NCI-H2081 (cell line): ENCODE results near the gene TSPAN1.

Source experiments
- DNase-seq, 2 experiments: peaks; one replicate each; lab custom pipeline; 2025; lab: John Stamatoyannopoulos, UW

The TSPAN1 gene

GRCh38 chr1:46187106-46187869 lies 12.4 kb downstream of the TSPAN1 start:
- peak; percentile 53 to 76 for DNase-seq

GRCh38 chr1:46188295-46189030 lies 13.6 kb downstream of the TSPAN1 start:
- peak in 1 of 2 experiments; percentile 48 for DNase-seq

GRCh38 chr1:46190539-46190938 lies 15.7 kb downstream of the TSPAN1 start:
- DNase-seq = no peak

DNA sequence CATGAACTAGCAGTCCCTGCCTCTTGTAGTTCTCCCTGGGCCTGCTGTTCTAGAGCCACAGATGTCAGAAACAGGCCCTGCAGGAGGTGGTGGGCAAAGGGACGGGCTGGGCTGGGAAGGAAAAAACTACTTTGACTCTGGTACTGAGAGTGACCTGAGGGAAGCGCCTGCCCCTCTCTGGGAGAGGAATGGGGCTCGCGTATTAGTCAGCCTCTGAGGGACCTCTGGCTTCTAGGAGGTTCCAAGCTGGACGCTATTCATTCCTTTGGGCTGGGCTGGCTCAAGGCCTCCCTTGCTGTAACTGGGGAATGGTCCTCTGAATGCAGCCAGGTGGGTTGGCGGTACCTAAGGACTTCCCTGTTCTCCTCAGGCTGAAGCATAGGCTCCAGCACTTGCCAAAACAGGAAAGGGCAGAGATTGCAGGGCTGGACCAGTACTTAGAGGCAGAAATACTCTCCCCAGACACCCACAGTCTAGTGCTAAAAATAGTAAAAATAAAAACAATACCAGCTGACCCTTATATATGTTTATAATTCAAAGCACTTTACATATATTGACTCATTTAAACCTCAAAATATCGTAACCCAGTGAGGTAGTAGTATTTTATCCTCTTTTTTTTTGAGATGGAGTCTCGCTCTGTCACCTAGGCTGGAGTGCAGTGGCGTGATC lies 16.3 kb downstream of the TSPAN1 start:
- no peak for DNase-seq

GRCh38 chr1:46192171-46192570 lies 17.3 kb downstream of the TSPAN1 start:
- DNase-seq = no peak

DNA sequence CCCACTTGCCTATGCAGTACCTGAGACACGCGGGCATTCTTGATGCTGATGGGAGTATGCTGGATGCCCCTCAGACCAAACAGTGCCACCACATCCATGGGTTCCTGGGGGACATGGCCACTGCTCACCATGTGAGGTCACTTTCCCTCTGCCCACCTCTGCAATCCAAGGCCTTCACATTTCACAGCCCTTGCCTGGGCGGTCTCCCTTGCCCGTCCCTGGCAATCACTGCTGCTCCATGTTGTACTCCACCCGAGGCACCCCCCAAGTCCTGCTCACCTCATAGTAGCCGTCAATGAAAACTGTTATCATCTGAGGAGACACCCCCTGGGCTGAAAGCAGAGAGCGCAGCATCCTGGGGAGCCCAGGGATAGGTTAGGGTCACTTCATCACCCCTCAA lies 18.4 kb downstream of the TSPAN1 start:
- no peak for DNase-seq

DNA sequence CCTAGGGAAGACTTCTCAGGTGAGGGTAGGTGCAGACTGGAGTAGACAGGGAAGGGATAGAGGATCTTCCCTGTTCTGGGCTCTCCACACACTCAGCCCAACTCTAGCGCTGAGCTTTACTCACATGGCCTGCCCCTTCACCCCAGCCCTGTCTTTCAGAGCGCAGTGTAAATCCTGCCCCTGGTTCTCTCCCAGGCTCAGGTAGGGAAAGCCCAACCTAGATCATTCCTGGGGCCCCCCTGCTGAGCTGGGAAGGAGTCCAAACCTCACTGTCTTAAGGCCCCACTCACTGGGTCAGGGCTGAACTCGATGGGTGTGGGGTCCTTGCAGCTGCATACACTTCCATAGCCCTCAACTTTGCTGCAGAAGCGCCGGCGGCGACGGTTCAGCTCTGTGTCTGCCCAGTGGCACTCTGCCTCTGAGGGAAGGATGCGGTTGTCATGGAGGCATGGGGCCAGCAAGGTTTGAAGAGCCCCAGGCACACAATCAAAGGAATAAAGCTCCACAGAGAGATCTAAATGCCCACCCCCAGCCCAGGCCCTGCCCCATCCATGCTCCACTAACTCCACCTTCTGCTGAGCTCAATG lies 19.2 kb downstream of the TSPAN1 start:
- DNase-seq = no peak

GRCh38 chr1:46194641-46195193 lies 19.8 kb downstream of the TSPAN1 start:
- DNase-seq = no peak

GRCh38 chr1:46196609-46197008 lies 21.7 kb downstream of the TSPAN1 start:
- no peak for DNase-seq

- no peak for DNase-seq
These were observed 22.7 kb downstream of the TSPAN1 start for GRCh38 chr1:46197560-46197963.

- DNase-seq = peak; percentile 57 to 66
These were observed 23.3 kb downstream of the TSPAN1 start, which contains the start of gene POMGNT1 for GRCh38 chr1:46197964-46198811. TSS of gene POMGNT1 (minus strand) at chr1:46198434. CDS start at chr1:46197821, 613 bp downstream.

GRCh38 chr1:46199233-46199749 lies 24.4 kb downstream of the TSPAN1 start:
- DNase-seq = no peak

DNA sequence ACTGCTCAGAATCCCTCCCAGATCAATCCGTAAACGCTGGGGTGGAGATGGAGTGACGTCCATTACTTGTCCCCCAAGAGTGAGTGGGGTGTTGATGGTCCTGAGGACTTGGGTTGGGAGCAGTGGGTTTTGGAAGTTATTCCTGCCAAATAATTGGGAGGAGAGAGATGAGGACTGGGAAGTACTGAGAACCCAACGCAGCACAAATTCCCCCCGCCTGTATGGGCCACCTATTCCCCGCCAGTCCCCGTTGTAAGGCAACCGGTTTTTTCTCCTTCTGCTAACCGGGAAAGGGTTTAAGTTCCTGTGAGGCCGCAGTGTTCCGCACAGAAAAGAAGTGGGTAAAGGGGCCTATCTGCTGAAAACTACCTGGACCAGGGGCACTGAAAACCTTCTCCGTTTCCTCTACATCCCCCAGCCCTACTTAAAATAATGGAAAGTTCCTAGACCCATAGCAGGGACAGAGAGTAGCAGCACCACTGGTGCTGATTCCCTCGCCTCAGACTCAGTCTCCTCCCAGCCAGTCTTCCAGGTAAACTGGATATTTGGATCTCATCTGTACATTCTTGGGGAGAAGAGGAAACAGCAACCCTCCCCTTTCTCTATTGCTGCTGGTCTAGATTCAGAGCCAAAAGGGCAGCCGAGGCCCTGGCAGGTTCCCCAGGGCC lies 29.0 kb downstream of the TSPAN1 start:
- DNase-seq = no peak

GRCh38 chr1:46204406-46204742 lies 29.5 kb downstream of the TSPAN1 start:
- no peak for DNase-seq

GRCh38 chr1:46205141-46205540 lies 30.3 kb downstream of the TSPAN1 start:
- DNase-seq = no peak

GRCh38 chr1:46205791-46206190 lies 30.9 kb downstream of the TSPAN1 start:
- no peak for DNase-seq

GRCh38 chr1:46206399-46206798 lies 31.5 kb downstream of the TSPAN1 start:
- DNase-seq = no peak

- no peak for DNase-seq
These were observed 35.7 kb downstream of the TSPAN1 start for GRCh38 chr1:46210561-46210960.

GRCh38 chr1:46211051-46211450 lies 36.2 kb downstream of the TSPAN1 start:
- no peak for DNase-seq

DNA sequence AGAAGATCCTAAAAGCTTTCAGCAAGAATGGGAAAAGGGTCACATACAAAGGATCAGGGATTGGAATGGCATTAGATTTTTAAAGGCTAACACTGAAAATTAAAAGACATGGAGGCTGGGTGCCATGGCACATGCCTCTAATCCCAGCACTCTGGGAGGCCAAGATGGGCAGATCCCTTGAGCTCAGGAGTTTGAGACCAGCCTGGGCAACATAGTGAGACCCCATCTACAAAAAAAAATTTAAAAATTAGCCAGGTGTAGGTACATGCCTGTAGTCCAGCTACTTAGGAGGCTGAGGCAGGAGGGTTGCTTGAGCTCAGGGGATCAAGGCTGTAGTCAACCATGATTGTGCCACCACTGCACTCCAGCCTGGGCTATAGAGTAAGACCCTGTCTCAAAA lies 40.6 kb downstream of the TSPAN1 start:
- DNase-seq = no peak
